ENCODE results near the gene VAPB.

VAPB gene

GRCh38 chr20:58447511-58448391 lies 58.7 kb downstream of the VAPB start:
- H3K4me3 ChIP-seq (ENCODE audit: low read length): no peak overlapping the region
- no peak for TF ChIP-seq ZNF274 (IDR thresholded peaks at IDR 0.05; ENCODE audit: low read depth, low read length)

GRCh38 chr20:58448958-58449357 lies 59.9 kb downstream of the VAPB start:
- no peak overlapping the region for H3K4me3 ChIP-seq (ENCODE audit: low read length)
- no peak for TF ChIP-seq ZNF274 (IDR thresholded peaks at IDR 0.05; ENCODE audit: low read depth, low read length)

- H3K4me3 ChIP-seq (ENCODE audit: low read length): no peak overlapping the region
- TF ChIP-seq ZNF274 (IDR thresholded peaks at IDR 0.05; ENCODE audit: low read depth, low read length): no peak
These were observed 60.7 kb downstream of the VAPB start for GRCh38 chr20:58449681-58450221.

GRCh38 chr20:58450254-58450653 lies 61.2 kb downstream of the VAPB start:
- TF ChIP-seq ZNF274 (IDR thresholded peaks at IDR 0.05; ENCODE audit: low read depth, low read length): no peak

GRCh38 chr20:58452667-58453255 lies 63.7 kb downstream of the VAPB start:
- no peak for TF ChIP-seq ZNF274 (IDR thresholded peaks at IDR 0.05; ENCODE audit: low read depth, low read length)
- no peak overlapping the region for H3K4me3 ChIP-seq (ENCODE audit: low read length)

More at GRCh38 chr20:58450254-58450653, 61.2 kb downstream of the VAPB start:
- no peak overlapping the region for H3K4me3 ChIP-seq (ENCODE audit: low read length)

GRCh38 chr20:58453391-58453790 lies 64.4 kb downstream of the VAPB start:
- no peak for TF ChIP-seq ZNF274 (IDR thresholded peaks at IDR 0.05; ENCODE audit: low read depth, low read length)
- H3K4me3 ChIP-seq (ENCODE audit: low read length): no peak overlapping the region

GRCh38 chr20:58454460-58454859 lies 65.4 kb downstream of the VAPB start:
- no peak for TF ChIP-seq ZNF274 (IDR thresholded peaks at IDR 0.05; ENCODE audit: low read depth, low read length)
- no peak overlapping the region for H3K4me3 ChIP-seq (ENCODE audit: low read length)

- no peak for TF ChIP-seq ZNF274 (IDR thresholded peaks at IDR 0.05; ENCODE audit: low read depth, low read length)
- H3K4me3 ChIP-seq (ENCODE audit: low read length): no peak overlapping the region
These were observed 68.2 kb downstream of the VAPB start for GRCh38 chr20:58457083-58457695.

GRCh38 chr20:58458342-58459057 lies 69.5 kb downstream of the VAPB start:
- H3K4me3 ChIP-seq (ENCODE audit: low read length): no peak overlapping the region
- TF ChIP-seq ZNF274 (IDR thresholded peaks at IDR 0.05; ENCODE audit: low read depth, low read length): no peak

- TF ChIP-seq ZNF274 (IDR thresholded peaks at IDR 0.05; ENCODE audit: low read depth, low read length): no peak
- H3K4me3 ChIP-seq (ENCODE audit: low read length): peak overlapping the region; percentile 19; the same call in 1 of the 2 replicates
These were observed 70.2 kb downstream of the VAPB start for GRCh38 chr20:58459058-58459750.

- TF ChIP-seq ZNF274 (IDR thresholded peaks at IDR 0.05; ENCODE audit: low read depth, low read length): no peak
These were observed 72.1 kb downstream of the VAPB start for GRCh38 chr20:58461104-58461503.

GRCh38 chr20:58461899-58462298 lies 72.9 kb downstream of the VAPB start:
- TF ChIP-seq ZNF274 (IDR thresholded peaks at IDR 0.05; ENCODE audit: low read depth, low read length): no peak
- no peak overlapping the region for H3K4me3 ChIP-seq (ENCODE audit: low read length)

More at GRCh38 chr20:58461104-58461503, 72.1 kb downstream of the VAPB start:
- no peak overlapping the region for H3K4me3 ChIP-seq (ENCODE audit: low read length)

- TF ChIP-seq ZNF274 (IDR thresholded peaks at IDR 0.05; ENCODE audit: low read depth, low read length): no peak
These were observed 74.2 kb downstream of the VAPB start for GRCh38 chr20:58463256-58463655.

More at GRCh38 chr20:58463256-58463655, 74.2 kb downstream of the VAPB start:
- no peak overlapping the region for H3K4me3 ChIP-seq (ENCODE audit: low read length)
